ENCODE measurements around the gene CDA.

Gene CDA

GRCh38 chr1:20588634-20589225 lies at the start of gene CDA:
TSS of gene CDA (plus strand) at chr1:20589097. CDS start at chr1:20589130, 33 bp downstream.
- in situ Hi-C loops (cut with HindIII; ENCODE audit: low sequenced_read_pairs): no loop called here
- DNase-seq (ENCODE audit: low read depth): no peak
- H3K4me3 ChIP-seq (ENCODE audit: low read depth, low read length): no peak within 1 kb of the TSS
- TF ChIP-seq, protein P1, sequence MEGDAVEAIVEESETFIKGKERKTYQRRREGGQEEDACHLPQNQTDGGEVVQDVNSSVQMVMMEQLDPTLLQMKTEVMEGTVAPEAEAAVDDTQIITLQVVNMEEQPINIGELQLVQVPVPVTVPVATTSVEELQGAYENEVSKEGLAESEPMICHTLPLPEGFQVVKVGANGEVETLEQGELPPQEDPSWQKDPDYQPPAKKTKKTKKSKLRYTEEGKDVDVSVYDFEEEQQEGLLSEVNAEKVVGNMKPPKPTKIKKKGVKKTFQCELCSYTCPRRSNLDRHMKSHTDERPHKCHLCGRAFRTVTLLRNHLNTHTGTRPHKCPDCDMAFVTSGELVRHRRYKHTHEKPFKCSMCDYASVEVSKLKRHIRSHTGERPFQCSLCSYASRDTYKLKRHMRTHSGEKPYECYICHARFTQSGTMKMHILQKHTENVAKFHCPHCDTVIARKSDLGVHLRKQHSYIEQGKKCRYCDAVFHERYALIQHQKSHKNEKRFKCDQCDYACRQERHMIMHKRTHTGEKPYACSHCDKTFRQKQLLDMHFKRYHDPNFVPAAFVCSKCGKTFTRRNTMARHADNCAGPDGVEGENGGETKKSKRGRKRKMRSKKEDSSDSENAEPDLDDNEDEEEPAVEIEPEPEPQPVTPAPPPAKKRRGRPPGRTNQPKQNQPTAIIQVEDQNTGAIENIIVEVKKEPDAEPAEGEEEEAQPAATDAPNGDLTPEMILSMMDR (IDR thresholded peaks at IDR 0.05; ENCODE audit: low read depth, low read length, missing control alignments): no peak

DNA sequence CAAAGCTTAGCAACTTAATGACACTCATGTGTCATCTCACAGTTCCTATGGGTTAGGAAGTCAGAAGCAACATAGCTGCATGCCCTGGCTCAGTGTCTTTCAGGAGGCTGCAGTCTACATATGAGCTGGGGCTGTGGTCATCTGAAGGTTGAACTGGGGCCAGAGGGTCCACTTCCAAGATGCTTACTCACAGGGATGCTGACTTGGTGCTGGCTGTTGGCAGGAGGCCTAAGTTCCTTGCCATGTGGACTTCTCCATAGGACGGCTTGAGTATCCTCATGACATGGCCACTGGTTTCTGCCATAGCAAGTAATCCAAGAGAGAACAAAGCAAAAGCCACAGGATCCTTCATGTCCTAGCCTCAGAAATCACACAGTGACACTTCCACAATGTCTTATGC lies 48.6 kb upstream of the CDA start:
- TF ChIP-seq, protein P1 (IDR thresholded peaks at IDR 0.05; ENCODE audit: low read depth, low read length, missing control alignments): no peak
- in situ Hi-C loops (cut with HindIII; ENCODE audit: low sequenced_read_pairs): loop anchor here (25.0 kb wide), 1 partner anchor 97 kb away; the partner anchor contains the start of gene PINK1
- H3K4me3 ChIP-seq (ENCODE audit: low read depth, low read length): no peak overlapping the region
- no peak for DNase-seq (ENCODE audit: low read depth)

- no peak overlapping the region for H3K4me3 ChIP-seq (ENCODE audit: low read depth, low read length)
- in situ Hi-C loops (cut with HindIII; ENCODE audit: low sequenced_read_pairs): loop anchor here (25.0 kb wide), 1 partner anchor 91 kb away; the partner anchor contains the start of gene PINK1
- TF ChIP-seq, protein P1 (IDR thresholded peaks at IDR 0.05; ENCODE audit: low read depth, low read length, missing control alignments): no peak
- no peak for DNase-seq (ENCODE audit: low read depth)
Observed at GRCh38 chr1:20546637-20547036, 42.3 kb upstream of the CDA start.

DNA sequence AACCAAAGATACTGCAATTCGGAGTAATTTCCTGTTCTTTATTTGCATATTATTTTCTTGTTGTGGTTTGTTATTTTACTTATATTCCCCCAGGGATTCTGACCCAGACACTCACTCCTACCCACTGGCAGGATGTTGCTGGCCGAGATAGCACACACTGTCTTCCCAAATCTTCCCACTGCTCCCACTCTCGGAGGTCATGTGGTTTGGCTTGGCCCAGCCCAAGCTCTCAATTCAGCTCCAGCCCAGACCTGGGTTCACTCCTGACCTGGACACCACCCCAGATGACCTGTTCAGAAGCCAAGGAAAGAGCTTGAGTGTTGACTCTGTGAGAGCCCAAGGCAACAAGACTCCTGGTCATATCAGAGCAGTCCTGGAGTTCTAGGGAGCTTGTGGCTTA lies 37.7 kb upstream of the CDA start:
- no peak overlapping the region for H3K4me3 ChIP-seq (ENCODE audit: low read depth, low read length)
- DNase-seq (ENCODE audit: low read depth): no peak
- in situ Hi-C loops (cut with HindIII; ENCODE audit: low sequenced_read_pairs): no loop called here
- TF ChIP-seq, protein P1 (IDR thresholded peaks at IDR 0.05; ENCODE audit: low read depth, low read length, missing control alignments): no peak

DNA sequence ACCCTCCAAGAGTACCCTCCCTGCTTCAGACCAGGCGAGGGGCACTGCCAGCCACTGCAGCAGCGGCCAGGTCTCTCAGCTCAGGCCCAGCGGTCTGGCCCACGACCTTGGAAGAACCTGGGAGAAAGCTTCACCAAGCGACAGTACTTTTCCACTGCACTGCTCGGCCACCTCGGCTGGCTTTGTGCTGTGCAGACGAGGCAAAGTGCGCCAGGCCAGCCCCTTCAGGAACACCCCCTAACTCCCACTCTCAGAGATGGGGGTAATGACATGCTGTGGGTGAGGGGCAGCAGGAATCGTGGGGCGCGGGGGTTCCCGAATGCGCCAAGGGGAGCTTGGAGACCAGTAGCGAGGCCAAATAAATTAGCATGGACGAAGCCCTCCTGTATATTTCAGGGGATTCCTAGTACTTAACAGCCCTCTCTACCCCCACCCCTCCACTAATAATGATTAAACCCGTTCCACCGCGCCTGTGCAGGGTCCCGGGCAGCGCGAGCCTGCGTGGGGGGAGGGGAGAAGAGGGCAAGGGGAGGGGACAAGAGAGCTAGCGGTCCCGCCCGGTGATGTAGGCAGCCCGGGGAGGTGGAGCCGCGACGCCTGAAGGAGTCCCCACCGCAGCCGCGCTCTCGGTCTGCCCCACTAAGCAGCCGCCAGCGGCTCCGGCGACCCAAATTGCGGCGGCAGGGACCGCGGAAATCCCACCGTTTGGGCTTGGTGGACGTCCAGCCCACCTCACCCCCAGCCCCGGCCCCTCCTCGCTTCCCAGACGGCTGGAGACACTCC lies 36.8 kb upstream of the CDA start, which contains the start of gene FAM43B:
Gene FAM43B, plus strand, starts transcription at position 629 of the 783 bp plus-strand sequence. CDS start 401 bp downstream, outside the sequence.
- DNase-seq (ENCODE audit: low read depth): no peak
- peak within 1 kb of the TSS; percentile 24 for H3K4me3 ChIP-seq (ENCODE audit: low read depth, low read length)

DNA sequence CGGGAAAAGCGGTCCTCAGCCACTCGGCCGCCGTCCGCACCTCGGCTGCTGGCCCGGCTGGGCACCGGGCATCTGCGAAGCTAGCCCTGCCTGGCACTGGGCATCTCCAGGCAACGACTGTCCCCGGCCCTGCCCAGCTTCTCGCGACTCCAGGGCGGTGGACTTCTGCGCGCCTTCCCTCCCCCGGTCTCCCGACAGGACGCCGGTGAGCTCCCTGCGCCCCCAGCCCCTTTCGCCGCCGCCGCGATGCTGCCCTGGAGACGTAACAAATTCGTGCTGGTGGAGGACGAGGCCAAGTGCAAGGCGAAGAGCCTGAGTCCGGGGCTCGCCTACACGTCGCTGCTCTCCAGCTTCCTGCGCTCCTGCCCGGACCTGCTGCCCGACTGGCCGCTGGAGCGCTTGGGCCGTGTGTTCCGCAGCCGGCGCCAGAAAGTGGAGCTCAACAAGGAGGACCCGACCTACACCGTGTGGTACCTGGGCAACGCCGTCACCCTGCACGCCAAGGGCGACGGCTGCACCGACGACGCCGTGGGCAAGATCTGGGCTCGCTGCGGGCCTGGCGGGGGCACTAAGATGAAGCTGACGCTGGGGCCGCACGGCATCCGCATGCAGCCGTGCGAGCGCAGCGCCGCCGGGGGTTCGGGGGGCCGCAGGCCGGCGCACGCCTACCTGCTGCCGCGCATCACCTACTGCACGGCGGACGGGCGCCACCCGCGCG lies 36.0 kb upstream of the CDA start:
- TF ChIP-seq, protein P1 (IDR thresholded peaks at IDR 0.05; ENCODE audit: low read depth, low read length, missing control alignments): no peak
- no peak for DNase-seq (ENCODE audit: low read depth)
- in situ Hi-C loops (cut with HindIII; ENCODE audit: low sequenced_read_pairs): no loop called here
- H3K4me3 ChIP-seq (ENCODE audit: low read depth, low read length): peak overlapping the region; percentile 24

More for the DNA sequence above, 36.8 kb upstream of the CDA start, which contains the start of gene FAM43B:
- TF ChIP-seq, protein P1 (IDR thresholded peaks at IDR 0.05; ENCODE audit: low read depth, low read length, missing control alignments): no peak
- in situ Hi-C loops (cut with HindIII; ENCODE audit: low sequenced_read_pairs): no loop called here

All from astrocyte of the cerebellum (primary cell).